ENCODE results near the gene AVPI1.
A peak's percentile ranks its signal among the peaks of the same experiment; 100 is the strongest.

AVPI1 gene

DNA sequence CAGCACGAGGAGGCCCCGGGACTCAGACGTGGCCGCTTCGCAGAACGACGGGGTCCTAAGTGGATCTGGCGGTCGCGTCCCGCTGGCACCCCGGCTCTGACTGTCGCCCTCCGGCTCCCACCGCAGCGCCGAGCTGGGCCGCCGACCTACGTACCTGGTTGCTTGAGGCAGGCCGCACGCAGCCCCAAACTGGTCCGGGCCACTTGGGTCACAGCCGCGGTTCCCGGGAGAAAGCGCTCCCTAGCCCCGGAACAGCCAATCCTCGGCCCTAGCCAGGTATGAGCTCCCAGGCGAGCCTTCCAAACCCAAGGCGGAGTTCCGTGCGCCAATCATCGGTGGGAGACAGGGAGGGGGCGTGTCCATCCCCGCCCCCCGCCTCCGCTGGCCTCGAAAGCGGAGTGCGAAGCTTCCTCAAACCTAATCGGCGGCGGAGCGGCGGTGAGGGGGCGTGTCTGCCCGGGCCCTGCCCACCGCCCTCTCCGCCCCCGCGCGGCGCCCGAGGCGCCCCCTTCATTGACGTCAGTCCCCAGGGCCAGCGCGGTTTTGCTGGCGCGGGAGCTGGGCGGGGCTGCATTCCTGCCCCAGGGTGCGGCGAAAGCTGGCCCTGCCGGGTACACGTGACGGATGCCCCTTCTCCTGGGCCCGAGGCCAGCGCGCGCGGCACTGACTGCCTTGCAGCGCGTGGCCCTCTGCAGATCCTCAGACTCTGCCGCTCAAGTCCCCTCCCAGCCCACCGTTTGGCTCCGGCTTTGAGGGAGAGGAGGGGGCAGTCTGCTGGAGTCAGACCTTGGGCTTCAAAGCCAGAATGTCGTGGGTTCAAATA is at the start of gene AVPI1:
Gene AVPI1 (minus strand): TSS at position 280 of the 823 bp plus-strand sequence. CDS start 7,336 bp downstream, outside the sequence.
- DNase-seq: peak; percentile 98

GRCh38 chr10:97736403-97736901 is 49.4 kb upstream of the AVPI1 start:
- no peak for DNase-seq

DNA sequence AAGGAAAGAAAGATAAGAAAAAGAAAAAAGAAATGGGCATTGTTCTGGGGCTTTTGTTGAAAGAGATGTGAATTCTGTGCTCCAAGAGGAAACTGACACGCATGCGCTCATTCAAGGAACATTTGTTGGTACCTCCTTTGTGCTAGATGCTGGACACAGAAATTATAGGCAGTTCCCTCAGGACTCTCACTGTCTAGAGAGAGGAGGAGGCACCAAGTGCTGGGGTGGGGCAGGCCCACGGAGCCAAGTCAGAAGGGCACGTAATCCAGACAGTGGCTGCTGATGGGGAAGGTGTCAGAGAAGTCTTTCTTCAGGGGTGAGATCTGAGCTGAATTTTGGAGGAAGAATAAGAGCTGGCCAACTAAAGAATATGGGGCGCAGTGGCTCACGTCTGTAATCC is 47.0 kb upstream of the AVPI1 start:
- DNase-seq: no peak

DNA sequence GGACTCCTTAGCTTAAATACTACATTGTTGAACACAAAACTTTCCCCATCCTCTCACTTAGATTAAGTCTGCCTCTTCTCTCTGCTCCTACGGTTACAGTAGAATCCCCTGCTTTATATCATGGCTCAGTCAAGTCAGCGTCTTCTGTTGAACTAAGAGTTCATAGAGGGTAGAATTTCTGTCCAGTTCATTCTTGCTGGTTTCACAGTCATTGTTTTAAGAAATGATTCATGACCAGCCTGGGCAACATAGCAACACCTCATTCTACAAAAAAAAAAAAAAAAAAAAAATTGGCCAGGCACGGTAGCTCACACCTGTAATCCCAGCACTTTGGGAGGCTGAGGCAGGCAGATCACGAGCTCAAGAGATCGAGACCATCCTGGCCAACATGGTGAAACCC is 46.2 kb upstream of the AVPI1 start:
- DNase-seq: no peak

DNA sequence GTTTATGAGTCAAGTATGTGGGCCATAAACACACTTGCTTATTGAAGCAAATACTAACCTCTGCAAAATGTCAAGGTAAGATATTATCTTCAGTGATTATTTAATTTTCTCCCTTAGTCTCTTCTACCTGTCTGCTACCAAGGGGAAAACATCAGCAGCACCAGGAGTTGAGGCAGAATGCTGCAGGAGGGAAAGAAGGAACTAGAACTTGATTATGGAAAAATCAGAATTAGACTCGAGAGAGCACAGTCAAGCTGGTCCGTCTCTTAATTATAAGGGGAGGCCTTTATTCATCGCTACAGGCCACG is 45.0 kb upstream of the AVPI1 start:
- DNase-seq: no peak

GRCh38 chr10:97731346-97732051 is 44.5 kb upstream of the AVPI1 start:
- peak; percentile 61 for DNase-seq

GRCh38 chr10:97729014-97729413 is 42.0 kb upstream of the AVPI1 start:
- no peak for DNase-seq

DNA sequence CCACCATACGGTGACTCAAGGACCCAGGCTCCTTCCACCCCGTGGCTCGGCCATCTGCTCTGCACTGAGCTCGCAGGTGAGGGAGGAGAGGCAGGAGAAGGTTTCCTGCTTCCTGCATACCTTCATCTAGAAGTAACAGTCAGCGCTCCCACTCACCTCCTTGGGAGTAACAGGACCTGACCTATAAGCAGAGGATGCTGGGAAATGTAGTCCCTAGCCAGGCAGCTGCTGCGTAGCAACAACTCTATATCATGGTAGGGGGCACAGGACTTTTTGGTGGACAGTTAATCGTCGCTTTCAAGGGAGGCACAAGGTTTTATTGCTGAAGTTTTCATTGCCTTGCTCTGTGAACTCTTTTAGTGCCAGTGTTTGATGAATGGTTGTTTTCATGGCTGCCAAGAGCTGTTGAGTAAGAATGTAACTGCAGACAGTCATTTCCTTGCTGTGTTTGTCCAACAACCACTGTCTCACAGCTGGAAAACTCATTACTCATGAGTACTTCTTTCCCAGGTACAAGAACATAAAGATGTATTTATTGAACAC is 39.7 kb upstream of the AVPI1 start:
- no peak for DNase-seq

DNA sequence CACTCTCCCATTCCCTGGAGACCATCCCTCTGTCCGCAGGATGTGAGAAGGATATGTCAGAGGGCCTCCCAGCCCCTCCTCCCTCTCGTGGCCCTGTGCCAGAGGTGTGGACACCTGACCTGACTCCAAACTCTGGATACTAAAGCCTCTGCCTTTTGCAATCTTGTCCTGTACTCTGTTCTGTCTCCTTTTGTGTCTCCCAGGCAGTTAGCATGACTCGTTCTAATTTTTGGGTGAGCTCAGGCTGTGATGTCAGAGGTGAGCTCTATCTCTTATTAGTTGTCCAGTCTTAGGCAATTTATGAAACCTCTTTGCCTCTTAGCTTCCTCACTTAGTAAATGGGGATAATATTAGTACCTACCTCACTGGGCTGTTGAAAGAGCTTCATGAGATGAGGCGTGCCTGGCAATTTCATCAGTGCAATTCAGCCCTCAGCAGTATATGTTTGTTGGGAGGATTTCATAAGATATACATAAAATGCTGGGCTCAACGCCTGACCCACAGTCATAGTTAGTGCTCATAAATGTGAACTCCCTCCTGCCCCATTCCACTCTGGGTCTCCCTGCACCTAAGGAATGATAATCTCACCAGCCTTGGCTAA is 37.4 kb upstream of the AVPI1 start:
- DNase-seq: no peak

DNA sequence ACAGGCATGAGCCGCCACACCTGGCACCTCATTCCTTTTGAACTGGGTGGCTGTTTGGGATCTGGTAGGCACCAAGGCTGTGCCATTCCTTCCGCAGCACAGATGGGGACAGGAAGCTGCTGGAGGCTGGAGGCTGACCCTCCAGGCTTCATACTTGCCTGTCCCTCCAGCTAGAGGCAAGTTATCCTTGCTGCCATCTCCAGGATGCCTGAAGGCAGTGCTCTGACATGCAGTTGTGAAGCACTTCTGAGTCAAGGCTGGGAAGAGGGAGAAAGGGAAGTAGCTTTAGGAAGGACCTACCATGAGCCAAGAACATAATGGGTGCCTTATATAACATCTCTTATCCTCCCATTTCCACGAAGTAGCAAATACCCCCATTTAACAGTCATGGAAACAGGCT is 36.0 kb upstream of the AVPI1 start:
- no peak for DNase-seq

DNA sequence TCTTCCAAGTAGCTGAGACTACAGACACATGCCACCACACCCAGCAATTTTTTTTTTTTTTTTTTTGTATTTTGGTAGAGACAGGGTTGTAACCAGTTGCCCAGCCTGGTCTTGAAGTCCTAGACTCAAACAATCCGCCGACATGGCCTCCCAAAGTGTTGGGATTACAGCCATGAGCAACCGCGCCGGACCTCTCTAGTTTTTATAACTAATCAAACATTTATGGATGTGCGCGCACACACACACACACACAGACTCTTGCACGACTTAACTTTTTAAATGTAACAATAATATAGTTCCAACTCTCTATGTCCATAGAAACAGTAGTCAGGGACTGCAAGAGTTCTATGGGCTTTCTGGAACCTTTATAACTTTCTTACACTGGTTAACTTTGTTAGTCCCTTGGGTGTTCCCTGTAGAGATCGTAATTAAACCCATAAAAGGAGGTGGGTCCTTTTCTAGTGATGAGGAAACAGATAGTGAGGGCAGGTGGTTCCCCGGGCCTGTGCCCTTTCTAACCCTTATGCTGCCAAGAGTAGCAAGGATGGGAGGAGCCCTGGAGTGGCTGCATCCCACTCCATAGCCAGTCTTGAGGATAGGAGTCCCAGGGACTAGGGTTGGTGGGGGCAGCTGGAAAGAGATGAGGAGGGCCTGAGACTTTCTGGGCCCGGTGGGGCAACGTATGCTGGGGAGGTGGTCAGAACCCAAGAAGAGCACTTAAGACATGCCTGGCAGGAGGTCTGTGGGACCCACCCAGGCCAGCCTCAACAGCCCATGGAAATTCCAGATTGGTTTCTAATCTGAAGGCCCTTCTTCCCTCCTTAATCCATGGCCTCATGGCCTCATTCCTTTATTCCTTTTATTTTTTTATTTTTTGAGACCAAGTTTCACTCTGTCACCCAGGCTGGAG is 35.1 kb upstream of the AVPI1 start:
- no peak for DNase-seq

GRCh38 chr10:97719602-97720001 is 32.6 kb upstream of the AVPI1 start:
- DNase-seq: no peak

GRCh38 chr10:97718659-97719142 is 31.7 kb upstream of the AVPI1 start:
- no peak for DNase-seq

- no peak for DNase-seq
Measured at GRCh38 chr10:97718178-97718577, 31.1 kb upstream of the AVPI1 start.

DNA sequence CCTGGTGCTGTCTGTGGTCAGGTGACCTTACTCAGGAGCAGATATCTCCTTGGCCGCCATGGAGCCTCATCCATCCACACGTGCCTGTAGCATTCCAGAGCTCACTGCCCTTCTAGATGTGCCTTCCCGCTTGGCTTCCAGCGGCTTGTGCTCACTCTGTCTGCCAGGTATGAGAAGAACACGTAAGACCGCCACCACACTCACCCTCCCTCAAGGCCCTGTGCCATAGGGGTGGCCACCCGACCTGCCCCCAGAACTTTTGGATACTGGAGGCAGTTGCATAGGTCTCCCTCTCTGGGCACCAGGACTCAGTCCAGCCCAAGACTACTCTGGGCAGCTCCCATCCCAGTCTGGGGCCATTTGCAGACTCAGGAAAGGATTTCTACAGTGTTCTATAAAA is 30.6 kb upstream of the AVPI1 start:
- DNase-seq: no peak

DNA sequence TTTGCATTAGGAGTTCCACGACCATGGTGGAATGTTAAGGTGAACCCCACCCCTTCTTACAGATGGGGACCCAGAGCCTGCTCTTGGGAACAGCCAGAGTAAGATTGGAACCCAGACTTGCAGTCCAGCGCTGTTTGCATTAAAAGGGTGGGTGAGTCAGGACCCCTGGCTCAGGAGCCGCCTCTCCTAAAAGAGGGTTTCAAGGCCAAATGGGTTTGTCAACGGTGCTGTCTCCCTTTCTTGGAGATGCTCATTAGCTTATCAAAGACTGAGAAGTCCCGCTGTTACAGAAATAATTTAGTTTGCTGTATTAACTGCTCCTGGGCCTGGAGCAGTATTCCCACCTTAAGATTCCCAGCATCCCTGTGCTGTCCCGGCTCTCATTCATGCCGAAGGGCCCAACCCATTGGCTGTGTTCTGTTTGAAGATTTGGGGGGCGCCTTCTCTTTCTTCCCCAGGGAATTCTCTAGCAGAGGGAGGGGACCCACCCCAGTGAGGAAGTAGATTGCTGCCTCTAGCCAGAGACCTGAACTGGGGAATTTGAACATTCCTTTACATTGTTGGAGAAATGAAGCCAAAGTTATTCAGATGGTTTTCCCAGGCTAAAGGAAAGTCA is 28.3 kb upstream of the AVPI1 start:
- DNase-seq: no peak

DNA sequence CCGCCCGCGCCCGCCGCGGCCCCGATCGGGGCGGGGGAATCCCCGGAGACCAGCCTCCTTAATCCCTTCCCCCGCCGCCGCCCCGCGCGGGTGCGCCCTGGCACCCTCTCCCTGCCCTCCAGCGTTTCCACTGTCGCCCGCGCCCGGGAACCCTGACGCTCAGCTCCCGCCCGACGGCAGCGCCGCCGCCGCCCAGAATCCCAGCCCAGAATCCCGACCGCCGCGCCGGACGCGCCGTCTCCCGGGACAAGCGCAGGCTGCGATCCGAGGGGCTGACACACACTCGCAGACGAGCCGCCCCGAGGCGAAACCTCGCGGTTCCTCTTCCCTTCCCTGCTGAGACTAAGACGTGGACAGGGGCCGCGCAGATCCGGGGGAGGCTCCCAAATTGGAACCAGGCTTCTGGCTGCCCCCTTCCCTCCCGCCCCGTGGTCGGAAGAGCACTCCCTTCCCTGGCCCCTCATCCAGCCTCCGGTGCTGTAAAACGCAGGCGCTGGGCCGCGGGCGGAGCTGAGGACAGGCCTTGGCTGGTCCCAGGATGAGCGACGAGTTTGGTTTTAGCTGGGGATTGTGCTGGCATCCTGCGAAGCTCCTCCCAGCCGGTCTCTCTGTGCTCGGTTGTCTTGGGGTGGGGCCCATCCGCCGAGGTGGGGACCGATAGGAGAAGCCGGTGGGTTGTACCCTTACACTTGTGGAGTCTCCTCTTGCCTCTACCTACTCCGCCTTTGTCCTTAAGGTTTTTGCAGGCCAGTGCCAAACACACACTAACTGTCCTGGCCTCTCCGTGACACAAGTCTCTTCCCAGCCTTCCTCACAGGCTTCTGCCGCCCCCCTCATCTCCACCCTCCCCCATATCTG is 27.6 kb upstream of the AVPI1 start:
- peak; percentile 20 for DNase-seq

DNA sequence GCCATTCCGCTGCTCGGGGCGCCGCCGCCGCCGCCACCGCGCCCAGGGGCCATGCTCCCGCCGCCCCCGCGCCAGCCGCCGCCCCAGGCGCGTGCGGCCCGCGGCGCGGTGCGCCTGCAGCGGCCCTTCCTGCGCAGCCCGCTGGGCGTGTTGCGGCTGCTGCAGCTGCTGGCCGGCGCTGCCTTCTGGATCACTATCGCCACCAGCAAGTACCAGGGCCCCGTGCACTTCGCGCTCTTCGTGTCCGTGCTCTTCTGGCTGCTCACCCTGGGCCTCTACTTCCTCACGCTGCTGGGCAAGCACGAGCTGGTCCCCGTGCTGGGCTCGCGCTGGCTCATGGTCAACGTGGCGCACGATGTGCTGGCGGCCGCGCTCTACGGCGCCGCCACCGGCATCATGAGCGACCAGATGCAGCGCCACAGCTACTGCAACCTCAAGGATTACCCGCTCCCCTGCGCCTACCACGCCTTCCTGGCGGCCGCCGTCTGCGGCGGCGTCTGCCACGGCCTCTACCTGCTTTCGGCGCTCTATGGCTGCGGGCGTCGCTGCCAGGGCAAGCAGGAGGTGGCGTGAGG is 26.9 kb upstream of the AVPI1 start:
- DNase-seq: peak; percentile 47

DNA sequence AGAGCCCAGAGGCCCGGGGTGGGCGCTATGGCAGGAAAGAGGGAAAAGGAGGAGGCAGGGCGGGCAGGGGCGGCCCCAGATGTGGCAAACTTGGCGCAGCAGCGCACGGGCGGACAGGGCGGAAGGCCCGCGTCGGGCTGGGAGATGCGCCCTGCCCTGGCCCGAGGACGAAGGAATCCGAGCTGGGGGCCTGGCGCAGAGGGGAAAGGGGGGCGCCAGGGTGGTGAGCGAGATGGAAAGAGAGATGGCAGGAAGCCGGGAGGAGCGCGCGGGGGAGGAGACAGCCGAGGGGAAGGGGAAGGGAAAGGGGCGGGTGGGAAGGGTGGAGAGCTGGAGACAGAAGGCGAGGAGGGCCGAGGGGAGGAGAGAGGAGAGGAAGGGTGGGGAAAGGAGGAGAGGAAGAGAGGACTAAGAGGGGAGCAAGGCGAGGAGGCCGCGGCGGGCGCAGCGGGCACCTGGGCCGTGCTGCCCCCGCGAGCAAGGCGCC is 26.3 kb upstream of the AVPI1 start, which contains the start of gene MARVELD1:
Gene MARVELD1 (plus strand): TSS at position 392 of the 487 bp plus-strand sequence. CDS start 147 bp downstream, outside the sequence.
- no peak for DNase-seq
